LHCN-M2 (cell line): Measurements from ENCODE around the gene BSDC1. TPM values are rescaled to one million over a fixed set of nuclear protein-coding genes. Genes with fewer than 3 reads are reported as not detected.

Experiments
- DNase-seq: peaks from one replicate; pipeline ENCODE4 v3.0.0-alpha.2; 2012; ENCODE audit warnings: low read depth
- total RNA-seq: library from RNA; depleted of rRNA; stranded (reverse); fragments of >200 nt; gene quantifications from 2 replicates; pipeline ENCODE4 v1.2.3, GENCODE V29; 2014

BSDC1 gene
- total RNA-seq, 1 experiment from 2014 or later = 58.0 TPM

DNA sequence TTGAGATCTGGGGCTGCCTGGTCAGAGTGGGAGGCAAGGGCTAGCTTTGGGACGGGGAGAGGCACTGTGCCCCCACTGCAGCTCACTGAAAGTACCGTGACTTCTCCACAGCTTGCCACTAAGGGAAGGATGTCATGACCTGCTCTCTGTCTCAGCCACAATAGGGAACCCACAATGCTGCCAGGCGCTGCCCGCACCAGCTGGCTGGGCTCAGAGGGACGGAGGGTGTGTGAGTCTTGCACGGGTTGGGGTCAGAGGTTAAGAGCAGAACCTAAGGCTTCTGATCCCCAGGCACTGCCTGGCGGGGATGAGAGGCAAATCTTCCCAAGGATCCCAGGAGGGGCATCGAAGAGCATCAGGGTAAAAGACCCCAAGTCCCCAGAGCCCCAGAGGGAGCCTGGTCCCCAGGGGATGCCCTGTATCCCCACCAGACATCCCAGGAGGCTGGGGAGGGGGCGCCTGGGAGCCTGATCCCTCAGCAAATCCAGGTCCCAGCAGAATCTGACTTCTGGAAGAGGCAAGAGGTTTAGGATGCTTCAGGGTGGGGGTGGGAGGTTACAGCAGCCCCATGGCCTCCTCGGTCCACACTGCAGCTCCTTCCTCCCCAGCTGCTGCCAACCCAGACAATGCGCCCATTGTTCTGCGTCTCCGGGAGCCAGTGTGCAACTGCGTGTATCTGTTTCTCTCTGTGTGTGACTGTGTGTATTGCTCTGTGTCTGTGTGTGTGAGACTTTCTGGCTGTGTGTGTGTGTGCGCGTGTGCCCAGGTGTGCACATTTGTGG lies 56.2 kb downstream of the BSDC1 start:
- no peak for DNase-seq

DNA sequence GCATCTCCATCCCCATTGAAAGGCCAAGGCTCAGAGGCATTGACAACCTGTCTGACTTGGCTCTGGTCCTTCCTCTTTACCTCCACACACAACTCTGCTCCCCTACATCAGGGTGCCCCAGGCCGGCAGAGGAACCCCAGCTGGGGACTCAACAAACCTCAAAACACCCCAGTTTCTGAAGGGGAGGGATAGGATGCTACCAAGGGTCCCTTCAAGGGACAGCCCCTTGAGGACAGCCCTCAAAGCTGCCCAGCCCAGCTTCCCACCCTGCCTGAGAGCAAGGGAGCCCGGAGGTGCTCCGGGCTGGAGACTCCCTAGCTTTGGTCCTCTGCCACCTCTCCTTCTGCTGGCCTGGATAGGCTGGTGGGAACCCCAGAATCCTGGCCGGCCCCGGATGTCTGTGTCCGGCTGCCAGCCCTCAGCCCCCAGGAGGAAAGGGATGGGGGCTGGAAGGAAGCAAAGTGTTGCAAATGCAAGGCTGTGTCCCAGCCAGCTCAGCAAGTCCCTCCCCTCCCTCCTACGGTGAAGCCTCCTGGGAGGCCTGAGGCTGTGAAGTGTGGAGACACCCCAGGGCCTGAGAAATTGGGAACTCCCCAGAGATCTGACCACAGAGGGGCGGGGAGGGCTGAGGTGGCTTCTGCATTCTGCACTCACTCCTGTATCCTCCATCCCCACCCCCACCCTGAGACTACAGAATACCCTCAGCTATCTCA lies 57.1 kb downstream of the BSDC1 start:
- DNase-seq = peak; percentile 35

DNA sequence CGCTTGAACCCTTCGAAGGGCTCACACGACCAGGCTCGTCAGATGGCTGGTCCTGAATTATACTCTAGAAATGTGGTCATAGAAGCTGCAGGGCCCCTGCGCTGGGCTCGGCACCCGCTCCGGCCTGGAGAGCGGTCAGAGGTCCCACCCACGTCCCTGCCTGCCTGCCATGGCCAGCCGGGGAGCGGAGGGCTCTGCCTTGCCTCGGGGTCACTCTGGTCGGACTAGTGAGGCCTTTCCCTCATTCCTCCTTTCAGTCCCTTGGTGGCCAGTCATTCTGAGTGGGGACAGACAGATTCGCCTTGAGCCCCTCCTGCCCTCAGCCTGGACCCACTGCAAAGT lies 57.7 kb downstream of the BSDC1 start:
- DNase-seq = no peak

DNA sequence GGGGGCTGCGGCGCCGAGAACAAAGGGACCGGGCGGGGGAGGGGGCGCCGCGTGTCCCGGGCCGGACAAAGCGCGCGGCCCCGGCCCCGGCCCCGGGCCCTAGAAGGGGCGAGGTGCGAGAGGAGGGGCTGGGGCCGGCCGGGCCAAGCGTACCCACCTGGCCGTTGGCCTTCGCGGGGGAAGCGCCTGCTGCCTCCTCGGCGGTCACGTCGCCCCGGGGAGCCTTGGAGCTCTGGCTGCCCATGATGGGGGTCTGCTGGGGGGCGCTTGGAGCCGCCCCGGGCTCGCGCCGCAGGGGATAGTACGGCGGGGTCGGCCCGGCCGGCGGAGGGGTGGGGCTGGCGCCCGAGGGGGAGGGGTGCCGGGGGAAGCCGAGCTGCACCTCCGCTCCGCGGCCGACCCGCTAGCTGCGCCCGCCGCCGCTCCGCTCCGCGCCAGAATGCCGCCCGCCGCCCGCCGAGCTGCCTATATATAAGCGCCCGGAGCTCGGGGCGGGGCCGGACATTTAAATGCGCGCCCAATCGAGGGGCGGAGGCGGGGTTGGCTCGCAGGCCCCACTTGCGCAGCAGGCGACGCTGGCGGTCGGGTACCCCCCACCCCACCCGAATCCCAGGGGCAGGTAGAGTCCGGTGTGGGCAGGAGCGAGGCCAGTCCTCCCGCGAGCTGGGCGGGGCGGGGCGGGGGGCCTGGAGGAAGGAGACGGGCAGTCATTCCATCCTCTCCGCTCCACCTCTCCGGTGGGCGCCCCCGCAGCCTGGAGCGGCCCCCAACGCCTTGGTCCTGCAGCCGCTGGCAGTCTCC lies 58.3 kb downstream of the BSDC1 start, which contains the start of gene MARCKSL1:
Gene MARCKSL1 (minus strand): TSS at position 444 of the 801 bp plus-strand sequence. CDS start 200 bp downstream, at position 244.
- peak; percentile 55 for DNase-seq

DNA sequence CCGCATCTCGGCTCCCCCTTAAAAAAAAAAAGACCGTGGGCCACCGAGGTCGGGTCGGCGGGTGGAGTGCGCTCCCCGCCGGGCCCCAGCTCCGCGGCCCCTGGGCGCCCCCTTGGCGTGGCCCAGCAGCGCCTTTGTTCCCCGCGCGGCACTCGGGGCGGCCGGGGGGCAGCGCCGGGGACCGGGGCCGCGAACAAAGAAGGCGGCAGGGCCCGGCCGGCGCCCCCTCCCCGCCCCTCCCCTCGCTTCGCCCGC lies 58.8 kb downstream of the BSDC1 start:
- no peak for DNase-seq

DNA sequence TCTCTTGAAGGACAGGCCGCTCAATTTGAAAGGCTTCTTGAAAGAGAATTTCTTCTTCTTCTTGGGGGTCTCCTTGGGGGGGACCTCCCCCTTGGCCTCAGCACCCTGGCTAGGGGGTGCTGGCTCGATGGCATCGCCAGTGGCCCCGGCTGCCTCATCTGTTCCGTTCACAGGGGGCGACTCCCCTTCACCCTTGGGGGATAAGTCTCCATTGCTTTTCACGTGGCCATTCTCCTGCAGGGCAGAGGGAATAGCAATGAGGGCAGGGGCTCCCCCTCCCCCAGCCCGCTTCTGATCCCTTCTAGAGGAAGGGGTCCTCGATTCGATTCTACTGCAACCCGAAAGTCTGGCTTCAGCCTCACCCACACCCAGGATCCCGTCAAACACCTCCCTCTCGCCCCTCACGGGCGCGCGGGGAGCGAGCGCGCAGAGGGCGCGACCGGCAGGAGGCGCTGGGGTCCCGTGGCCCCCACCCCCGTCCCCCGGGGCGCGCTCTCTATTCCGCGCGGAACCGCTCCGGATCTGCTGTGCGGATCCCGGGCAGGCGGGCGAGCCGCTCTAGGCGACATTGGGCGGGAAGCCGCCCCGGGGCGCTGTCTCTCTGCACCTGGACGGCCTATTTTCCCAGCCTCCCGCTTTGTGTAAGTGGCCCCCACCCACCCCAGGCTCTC lies 59.2 kb downstream of the BSDC1 start:
- peak; percentile 53 for DNase-seq

DNA sequence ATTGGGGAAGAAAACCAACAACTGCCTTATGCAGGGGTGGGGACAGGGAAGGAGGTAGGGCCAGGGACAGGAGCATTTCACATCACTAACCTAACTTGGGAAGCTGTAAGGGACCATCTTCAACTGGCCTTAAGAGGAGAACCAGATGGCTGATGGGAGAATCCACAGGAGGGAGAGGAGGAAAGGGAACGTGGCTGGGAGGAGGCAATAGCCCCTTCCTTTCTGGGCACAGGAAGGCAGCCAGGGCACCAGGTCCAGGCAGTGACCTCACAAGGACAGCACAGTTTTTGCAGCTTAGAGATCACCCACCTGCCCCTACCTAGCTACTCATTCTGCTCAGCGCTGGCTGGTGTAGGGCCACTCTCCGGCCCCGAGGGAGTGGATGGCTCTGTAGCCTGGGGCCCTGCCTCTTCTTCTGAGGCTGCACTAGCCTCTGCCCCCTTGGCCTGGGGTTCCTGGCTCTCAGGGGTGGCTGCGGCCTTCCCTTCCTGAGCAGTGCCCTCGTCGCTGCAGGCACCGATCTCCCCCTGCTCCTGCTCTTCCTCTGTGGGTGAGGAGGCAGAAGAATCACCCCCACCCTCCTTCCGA lies 59.9 kb downstream of the BSDC1 start:
- DNase-seq = no peak

DNA sequence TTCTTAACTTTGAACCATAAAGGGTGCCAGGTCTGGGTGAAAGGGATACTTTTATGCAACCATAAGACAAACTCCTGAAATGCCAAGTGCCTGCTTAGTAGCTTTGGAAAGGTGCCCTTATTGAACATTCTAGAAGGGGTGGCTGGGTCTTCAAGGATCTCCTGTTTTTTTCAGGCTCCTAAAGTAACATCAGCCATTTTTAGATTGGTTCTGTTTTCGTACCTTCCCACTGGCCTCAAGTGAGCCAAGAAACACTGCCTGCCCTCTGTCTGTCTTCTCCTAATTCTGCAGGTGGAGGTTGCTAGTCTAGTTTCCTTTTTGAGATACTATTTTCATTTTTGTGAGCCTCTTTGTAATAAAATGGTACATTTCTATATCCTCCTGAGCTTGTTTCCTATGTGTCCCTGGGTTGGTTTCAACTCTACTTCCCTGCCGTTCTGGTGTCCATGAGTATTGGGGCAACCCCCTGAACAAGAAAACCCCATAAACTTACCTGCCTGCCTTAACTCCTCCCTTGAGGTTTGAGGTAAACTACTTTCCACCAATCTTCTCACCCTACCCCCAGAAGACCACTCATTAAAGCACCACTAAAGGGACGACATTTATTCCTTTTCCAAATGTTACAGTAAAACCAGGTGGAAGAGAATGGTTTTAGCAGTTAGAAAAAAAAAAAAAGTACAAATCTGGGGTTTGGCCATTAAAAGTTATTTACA lies 60.8 kb downstream of the BSDC1 start:
- no peak for DNase-seq

DNA sequence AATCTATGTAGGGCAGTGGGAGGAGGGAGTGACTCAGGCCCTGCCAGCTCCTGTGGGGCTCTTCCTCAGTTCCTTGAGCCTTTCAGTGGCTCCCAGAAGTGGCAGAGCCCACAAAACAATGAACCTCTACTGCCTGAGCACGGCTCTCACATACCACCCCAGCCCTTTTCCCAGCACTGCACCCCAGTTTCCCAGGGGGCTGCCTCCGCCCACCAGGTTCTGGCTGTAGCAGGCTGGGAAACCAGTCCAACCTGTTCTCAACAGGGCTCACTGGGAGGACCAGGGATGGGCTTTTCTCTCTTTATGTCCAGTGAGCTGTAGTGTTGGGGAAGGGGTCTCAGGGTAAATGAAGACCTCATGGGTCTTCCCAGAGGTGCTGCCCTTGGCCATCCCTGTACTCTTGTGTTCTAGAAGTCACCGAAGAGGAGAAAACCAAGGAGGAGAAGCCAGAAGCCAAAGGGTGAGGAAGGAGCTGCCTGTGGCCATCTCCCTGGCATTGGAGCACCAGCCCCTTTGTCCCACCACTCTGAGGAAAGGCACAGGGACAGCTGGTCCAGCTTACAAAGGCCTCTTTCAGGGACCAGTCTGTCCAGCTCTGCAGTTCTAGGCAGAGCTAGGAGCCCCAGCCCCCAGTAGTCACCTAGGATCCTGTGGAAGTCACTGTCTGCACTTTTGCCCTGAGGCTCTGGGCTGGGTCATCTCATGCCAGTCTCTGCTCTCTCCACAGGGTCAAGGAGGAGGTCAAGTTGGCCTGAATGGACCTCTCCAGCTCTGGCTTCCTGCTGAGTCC lies 61.8 kb downstream of the BSDC1 start:
- no peak for DNase-seq

DNA sequence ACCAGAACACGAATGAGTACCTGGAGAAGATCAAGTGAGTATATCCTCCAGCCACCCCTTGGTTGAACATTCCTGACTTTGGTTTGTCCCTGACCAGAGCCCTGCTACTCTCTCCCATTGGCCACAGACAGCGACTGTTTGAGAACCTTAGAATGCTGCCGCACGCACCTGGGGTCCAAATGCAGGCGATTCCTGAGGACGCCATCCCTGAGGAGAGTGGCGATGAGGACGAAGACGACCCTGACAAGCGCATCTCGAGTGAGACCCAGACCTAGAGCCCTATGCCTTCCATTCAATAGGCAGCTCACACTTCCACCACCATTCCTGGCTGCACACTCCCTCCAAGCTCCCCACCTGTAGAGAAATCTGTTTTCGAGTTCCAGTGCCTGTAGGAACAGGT lies 62.7 kb downstream of the BSDC1 start:
- DNase-seq = no peak

DNA sequence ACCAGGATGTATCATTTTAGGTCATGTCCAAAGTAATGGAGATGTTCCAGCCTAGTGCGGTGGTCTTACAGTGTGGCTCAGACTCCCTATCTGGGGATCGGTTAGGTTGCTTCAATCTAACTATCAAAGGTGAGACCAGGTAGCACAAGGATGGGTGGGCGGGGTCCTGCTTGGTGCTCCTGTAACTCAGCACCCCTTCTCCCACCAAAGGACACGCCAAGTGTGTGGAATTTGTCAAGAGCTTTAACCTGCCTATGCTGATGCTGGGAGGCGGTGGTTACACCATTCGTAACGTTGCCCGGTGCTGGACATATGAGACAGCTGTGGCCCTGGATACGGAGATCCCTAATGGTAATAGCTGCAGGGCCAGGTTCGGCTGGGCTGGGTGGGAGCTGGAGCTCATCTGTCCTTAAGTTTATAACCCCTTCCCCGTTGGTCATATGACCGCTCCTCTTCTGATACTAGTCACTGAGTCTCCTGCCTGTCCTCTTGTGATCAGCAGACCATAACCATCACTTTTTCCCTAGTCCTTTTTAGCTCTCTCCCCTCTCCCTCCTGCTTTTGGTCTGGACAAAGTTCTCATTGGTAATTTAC lies 63.6 kb downstream of the BSDC1 start:
- DNase-seq = no peak

DNA sequence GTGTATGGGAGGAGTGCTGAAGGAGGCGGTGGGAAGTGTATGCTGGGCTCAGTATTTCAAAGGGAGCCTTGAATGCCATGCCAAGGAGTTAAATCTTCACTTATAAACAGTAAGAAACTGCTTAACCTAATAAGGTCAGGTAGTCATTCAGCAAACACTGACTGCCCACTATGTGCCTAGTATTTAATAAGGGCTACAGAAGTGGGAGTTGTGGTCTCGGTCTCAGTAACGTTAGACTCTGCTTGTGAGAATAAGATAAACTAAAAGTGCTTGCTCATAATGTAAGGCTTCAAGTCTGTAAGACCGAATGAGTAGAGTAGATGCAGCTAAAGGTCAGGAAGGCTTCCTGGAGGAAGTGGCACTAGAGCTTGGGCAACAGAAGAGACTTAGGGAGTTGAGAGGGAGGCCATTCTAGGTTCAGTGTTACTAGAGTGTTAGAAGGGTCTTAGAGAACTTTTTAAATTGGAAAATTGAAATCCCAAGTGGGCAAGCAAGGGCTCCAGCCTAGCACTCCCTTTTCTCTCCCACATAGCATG lies 64.2 kb downstream of the BSDC1 start:
- no peak for DNase-seq

DNA sequence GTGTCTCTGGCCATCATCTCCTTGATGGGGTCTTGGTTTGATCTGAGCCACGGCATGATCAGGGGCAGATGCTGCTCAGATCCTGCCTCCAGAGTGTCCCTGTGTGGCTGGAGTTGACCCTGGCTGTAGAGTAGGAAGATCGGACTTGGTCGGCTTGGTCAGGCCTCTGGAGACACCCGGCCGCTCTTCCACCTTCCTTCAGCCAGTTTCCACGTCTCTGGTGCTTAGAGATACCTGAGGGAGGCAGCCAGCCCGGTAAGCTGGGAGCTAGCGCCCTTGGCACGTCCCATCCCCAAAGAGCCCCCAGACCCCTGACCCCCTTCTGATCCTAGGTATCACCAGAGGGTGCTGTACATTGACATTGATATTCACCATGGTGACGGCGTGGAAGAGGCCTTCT lies 67.0 kb downstream of the BSDC1 start:
- no peak for DNase-seq

DNA sequence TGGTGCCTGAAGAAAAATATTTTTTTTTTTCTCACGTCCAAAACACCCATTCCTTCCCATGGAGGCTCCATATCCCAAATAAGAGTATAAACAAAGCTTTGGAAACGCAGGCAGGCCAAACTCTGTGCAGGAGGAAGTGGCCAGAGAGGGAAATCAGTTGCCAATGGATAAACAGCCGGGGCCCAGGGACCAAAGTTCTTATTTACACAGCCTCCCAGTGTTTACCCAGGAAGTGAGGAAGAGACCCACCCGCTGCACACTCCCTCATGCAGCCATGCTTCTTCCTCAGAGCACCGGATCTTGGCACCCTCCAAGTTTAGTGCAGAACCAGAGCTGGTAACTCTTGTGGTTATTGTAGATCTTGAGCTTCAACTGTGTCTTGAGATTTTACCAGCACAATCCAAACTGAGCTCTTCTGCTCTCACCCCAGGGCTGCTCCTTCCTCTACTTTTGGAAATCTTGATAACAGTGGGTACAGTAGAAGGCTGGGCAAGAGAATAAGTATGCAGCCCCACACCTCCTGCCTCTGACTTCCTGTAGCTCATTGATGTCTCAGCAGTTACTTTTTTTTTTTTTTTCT lies 72.4 kb downstream of the BSDC1 start:
- no peak for DNase-seq

DNA sequence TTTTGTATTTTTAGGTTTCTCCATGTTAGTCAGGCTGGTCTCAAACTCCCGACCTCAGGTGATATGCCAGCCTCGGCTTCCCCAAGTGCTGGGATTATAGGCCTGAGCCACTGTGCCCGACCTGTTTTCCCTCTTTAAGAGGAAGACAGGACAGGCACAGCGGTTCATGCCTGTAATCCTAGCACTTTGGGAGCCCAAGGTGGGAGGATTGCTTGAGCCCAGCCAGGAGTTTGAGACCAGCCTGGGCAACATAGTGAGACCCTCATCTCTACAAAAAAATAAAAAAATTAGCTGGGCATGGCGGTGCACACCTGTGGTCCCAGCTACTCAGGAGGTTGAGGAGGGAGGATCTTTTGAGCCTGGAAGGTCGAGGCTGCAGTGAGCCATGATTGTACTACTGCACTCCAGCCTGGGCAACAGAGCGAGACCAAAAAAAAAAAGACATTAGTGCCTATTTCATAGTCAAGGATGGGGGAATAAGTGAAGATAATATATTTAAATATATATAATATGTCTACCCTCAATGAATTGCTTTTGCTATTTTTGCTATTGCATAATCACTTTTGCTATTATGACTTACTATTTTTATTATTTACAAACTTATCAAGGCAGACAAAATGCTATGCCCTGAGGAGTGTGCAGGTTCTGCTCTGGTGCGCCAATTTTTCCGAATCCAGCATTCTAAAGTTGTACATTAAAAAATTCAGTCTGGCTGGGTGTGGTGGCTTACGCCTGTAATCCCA lies 75.9 kb downstream of the BSDC1 start:
- no peak for DNase-seq

DNA sequence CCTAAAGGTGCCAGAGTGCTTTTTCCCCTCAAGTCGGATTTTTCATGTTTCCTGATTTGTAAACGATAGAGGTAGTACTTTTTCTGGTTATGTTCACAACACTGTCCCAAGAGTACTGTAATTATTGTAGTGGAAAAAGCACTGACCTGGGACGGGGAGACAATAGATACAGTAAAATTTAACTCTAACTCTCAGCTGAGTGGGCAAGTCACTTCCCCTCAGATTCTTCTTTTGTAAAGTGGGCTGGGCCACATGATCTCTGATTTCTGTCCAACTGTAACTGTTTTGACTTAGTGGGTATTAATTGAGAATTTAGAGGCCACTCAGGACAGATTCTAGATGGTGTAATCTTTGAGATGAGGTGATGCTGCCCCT lies 77.4 kb downstream of the BSDC1 start:
- no peak for DNase-seq
